B cell (primary cell): ENCODE measurements around the gene S100A7.

ENCODE experiments used
- CTCF ChIP-seq: fragments of 200-600 bp; IDR thresholded peaks from one replicate; pipeline ENCODE4 v1.8.0; 2022; ENCODE audit warnings: antibody characterized with exemption, mild to moderate bottlenecking
- EZH2 ChIP-seq: IDR thresholded peaks from 2 replicates; pipeline ENCODE4 v1.6.1; 2012; ENCODE audit warnings: borderline replicate concordance, low read depth, mild to moderate bottlenecking, moderate library complexity, low read length; ENCODE audit not compliant: insufficient read depth, poor library complexity, severe bottlenecking

GRCh38 chr1:153498746-153499145 lies 38.3 kb upstream of the S100A7 start:
- TF ChIP-seq CTCF (no peak), EZH2 (no peak)
